Body of pancreas (tissue), 4 donors: ENCODE data around the gene COPE.

Experiments used
- CTCF ChIP-seq, 7 experiments: fragments of 450-650 bp in 4 of 7; fragments of 200-600 bp in 3 of 7; sonication (generic) in 3 of 7; IDR thresholded peaks; one replicate each; pipeline ENCODE4 v1.5.1; 2016 to 2019; ENCODE audit warnings: antibody characterized with exemption in 7 of 7
- POLR2A ChIP-seq, 3 donors: fragments of 450-650 bp; IDR thresholded peaks; one replicate each; pipeline ENCODE4 v1.6.1; 2016; ENCODE audit warnings: antibody characterized with exemption in 3 of 3, mild to moderate bottlenecking in 2 of 3

- TF ChIP-seq CTCF (IDR thresholded peaks at IDR 0.05) (no peak), POLR2A (IDR thresholded peaks at IDR 0.05) (no peak)
These were observed 5.7 kb downstream of the COPE start for GRCh38 chr19:18913466-18913865.
